Brain pericyte (primary cell): ENCODE results near the gene NT5M.
"Not testable (repeated sequence)": the region's sequence is repeated elsewhere in the genome, so short reads cannot be mapped to it uniquely, and the experiment has no call there.

ENCODE experiments used
- DNase-seq: peaks from one replicate; pipeline ENCODE4 v3.0.0-alpha.2; 2012; ENCODE audit warnings: low read depth, low spot score

NT5M gene

DNA sequence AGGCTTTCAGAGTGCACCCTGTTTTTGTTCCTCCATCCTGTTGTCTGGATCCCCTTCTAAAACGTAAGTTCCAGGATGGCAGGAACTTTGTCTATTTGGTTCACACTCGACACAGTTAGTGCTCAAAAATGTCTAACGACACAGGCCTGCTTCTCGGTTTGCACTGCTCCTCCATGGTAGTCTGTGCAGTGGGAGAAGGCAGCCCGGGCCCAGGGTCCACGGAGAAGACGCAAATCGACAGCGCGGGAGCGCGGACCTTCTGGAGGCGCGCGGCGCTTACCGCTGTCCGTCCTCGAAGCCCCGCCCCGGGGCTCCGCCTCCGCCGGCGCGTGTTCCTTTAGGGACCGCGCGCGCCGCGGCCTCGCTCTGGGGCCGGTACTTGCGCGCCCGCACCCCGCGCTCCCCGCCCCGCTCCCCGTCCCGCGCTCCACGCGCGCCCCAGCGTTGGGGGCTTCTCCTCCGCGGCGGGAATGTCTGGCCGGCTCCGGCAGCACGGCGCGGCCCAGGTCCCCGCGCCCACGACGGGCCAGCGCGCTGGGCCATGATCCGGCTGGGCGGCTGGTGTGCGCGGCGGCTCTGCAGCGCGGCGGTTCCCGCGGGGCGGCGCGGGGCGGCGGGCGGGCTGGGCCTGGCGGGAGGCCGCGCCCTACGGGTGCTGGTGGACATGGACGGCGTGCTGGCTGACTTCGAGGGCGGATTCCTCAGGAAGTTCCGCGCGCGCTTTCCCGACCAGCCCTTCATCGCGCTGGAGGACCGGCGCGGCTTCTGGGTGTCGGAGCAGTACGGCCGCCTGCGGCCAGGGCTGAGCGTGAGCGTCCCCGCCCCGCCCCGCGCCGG, at the start of gene NT5M:
Gene NT5M (plus strand): TSS at position 364 of the 837 bp plus-strand sequence. CDS start 178 bp downstream, at position 542.
- DNase-seq: no peak

DNA sequence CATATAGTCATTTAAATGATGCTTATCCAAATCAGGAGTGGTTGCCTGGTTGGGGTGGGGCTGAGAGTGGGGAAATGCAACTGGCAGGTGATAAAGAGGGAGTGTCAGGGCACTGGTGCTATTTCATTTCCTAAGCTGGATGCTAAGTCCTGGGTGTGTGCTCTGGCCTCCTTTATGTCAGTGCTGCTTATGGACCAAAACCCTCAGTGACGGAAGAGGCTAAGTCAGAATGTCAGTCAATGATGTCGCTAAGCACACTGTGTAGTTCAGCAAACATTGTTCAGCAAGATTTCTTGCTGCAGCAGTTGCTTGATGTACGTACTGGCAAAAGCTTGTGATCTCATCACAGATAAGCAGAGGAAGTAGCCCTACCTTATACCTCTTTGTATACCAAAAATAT, 49.8 kb upstream of the NT5M start:
- DNase-seq: no peak

DNA sequence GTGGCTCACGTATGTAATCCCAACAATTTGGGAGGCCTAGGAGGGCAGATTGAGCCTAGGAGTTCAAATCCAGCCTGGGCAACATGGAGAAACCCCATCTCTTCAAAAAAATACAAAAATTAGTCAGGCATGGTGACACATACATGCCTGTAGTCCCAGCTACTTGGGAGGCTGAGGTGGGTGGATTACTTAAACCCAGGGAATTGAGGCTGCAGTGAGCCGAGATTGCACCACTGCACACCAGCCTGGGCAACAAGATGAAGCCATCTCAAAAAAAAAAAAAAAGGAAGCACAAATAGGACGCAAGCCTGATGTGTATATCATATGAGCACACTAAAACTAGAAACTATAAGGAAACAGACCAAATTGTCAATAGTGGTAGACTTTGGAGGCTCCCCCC, 49.1 kb upstream of the NT5M start:
- DNase-seq: no peak

DNA sequence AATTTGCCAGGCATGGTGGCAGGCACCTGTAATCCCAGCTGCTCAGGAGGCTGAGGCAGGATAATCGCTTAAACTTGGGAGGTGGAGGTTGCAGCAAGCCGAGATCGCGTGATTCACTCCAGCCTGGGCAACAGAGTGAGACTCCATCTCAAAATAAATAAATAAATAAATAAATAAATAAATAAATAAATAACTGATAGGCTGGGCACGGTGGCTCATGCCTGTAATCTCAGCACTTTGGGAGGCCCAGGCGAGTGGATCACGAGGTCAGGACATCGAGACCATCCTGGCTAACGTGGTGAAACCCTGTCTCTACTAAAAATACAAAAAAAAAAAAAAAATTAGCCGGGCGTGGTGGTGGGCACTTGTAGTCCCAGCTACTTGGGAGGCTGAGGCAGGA, 47.5 kb upstream of the NT5M start:
- not testable (repeated sequence) for DNase-seq

DNA sequence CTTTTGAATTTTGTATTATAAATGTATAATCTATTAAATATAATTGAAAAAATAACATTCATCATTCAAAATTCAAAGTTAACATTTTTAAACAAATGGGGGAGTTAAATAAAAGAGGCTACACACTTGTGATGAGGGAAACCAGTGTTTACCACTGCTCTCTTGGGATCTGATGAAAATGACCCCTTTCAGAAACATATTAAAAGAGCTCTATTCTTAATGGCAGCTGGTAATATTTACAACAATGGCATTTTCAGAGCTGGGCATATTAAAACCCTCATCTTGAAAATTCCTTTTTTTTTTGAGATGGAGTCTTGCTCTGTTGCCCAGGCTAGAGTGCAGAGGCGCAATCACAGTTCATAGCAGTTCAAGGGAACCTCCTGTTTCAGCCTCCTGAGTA, 46.9 kb upstream of the NT5M start:
- no peak for DNase-seq

DNA sequence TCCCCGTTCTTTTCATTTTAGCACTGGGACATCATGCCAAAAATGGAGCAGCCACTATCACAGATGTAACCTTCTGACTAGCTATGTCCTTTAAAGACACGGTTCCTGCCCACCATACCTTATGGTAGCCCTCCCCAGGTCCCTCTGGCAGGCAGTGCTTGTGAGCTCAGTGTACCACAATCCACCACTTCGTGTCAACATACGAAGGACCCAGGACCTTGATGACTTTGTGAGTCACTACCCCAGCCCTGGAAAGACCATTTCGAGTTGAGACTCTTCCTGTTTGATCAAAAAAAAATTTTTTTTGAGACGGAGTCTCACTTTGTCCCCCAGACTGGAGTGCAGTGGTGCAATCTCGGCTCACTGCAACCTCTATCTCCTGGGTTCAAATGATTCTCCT, 45.2 kb upstream of the NT5M start:
- DNase-seq: no peak

DNA sequence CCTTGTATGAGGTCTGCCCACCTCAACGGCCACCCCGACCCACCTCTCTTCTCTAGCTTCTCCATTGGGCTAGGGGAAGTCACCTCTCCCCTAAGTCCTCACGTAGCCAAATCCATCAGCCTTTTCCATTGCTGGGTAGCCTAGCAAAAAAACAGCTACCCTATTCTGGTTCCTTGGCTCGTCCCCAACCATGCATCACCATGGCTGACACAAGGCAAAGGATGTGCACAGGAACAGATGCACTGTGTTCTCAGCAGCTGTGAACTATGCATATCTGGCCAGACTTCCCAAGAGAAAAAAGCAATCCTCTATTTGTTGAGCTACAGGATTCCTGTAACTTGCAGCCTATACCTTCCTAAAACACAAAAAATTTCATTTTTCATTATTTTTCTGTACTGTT, 44.2 kb upstream of the NT5M start:
- DNase-seq: no peak

DNA sequence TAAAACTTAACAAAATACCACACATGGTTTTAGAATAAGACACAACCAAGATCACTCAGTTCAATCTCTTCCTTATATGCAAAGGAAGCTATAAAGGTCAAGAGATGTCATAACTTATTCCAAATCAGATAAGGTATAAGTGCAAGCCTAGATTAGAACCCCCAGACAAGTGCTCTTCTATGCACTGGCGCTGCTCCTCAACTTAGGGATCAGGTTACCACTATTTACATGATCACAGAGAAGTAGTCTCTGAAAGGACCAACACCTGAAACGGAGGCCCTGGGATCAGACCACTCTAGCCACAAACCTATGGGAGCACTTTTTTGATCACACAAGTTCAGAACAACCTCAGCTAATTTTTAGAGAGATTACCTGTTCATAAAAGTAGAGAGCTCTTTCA, 38.7 kb upstream of the NT5M start:
- no peak for DNase-seq

DNA sequence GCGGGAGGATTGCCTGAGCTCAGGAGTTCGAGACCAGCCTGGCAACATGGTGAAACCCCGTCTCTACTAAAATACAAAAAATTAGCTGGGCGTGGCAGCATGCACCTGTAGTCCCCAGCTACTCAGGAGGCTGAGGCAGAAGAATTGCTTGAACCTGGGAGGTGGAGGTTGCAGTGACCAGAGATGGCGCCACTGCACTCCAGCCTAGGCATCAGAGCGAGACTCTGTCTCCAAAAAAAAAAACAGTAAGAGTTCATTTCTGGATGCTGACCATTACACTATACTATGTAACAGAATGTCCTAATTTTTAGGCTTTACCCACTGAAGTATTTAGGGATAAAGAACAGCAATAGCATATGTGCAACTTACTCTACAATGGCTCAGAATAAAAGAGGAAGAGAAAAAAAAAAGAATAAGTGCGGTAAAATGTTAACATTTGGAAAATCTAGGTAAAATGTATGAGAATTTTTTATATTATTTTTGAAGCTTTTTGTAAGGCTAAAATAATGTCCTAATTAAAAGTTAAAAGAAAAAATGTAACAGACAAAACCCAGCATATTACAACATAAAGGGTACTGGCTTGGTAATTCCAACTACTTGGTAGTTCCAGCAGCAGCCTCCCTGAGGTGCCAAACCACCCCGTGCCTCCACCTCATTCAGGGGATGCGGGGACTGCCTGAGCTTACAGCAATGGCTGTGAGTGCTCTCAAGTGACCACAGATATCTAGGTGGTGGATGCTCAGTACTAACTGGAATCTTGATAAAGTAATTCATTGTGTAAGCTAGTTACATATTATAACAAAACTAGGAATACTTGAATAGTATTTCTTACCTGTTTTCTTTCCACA, 33.0 kb upstream of the NT5M start:
- no peak for DNase-seq

DNA sequence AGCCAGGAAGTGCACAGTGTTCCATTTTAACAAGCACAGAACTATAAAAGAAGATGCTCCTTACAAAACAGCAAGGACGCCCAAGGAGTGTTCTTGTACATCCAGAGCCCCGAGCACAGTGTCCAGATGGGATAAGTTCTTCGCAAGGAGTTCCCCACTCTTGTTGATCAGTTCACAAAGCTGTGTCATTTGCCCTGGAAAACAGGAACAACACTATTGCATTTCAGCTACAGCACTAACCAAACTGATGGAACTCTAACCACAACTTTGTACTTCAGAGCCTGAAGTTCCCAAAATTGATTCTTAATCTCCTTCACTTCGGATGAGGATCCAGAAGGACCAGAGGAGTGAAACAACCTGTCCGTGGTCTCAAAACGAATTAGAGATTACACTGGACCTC, 27.2 kb upstream of the NT5M start:
- DNase-seq: no peak

DNA sequence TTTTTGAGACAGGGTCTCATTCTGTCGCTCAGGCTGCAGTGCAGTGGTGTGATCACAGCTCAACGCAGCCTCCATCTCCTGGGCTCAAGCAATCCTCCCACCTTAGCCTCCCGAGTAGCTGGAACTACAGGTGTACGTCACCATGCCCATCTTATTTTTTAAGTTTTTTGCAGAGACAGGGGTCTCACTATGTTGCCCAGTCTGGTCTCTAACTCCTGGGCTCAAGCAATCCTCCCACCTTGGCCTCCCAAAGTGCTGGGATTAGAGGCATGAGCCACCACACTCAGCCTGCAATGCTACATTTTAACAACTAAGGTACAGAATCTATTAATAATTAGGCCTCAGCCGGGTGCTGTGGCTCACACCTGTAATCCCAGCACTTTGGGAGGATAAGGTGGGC, 25.7 kb upstream of the NT5M start:
- not testable (repeated sequence) for DNase-seq

DNA sequence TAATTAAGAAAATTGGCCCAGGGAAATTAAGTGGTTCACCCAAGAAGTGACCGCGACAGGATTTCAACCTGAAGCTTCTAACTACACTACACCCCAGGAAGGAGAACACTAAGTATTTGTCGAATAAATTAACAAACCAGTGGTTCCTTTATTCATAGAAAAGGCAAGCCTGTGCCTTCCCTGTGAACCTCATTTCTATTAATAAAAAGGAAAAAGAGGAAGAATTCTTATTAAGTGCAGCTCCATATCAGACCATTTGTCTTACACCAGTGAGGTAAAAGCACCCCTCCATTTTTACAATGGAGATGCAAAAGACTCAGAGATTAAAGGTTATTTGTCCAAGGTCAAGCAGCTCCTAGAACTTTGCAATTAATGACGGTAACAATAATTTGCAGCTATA, 23.9 kb upstream of the NT5M start:
- no peak for DNase-seq

DNA sequence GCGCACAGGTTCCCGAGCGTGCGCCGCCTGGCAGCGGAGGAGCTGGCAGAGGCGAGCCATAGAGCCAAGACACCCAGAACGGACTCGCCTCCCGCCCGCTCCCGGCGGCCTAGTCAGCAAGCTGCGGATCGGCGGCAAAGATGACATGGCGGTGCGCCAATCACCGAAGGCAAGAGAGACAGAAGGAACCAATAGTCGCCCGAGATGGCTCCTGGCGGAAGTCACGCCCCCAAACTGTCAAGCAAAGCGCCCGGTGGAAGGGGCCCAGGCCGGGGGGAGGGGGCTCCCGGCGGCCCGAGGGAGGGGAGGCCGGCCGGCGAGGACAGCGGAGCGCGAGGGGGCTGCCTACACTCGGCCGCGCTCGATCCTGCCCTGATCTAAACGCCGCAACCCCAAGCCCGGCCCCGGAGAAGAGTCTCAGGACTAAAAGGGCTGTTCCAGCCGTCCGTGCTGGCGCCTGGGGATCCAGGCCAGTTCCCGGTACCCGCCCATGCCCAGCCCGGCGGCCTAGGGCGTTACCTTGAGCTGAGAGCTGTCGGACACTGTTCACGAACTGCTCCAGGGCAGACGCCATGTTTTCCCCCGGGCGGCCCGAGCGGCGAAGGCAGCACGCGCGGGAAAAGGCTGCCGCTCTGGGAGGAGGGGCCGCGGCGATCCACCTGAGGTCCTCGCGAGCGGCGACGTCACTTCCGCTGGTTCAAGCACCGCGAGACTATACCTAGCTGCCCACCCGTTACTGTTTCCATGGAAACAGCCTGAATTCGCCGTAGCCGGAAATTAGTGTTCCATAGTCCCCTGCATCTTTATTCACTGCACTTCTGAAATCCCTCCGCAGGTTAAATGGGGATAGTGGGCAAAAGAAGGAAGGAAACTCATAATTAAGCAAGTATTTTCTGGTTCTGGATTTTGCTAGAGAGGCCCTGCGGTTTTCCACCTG, 22.3 kb upstream of the NT5M start, which contains the start of gene COPS3:
Gene COPS3 (minus strand): TSS at position 634 of the 937 bp plus-strand sequence. CDS start 60 bp downstream, at position 574.
- DNase-seq: peak; percentile 95

DNA sequence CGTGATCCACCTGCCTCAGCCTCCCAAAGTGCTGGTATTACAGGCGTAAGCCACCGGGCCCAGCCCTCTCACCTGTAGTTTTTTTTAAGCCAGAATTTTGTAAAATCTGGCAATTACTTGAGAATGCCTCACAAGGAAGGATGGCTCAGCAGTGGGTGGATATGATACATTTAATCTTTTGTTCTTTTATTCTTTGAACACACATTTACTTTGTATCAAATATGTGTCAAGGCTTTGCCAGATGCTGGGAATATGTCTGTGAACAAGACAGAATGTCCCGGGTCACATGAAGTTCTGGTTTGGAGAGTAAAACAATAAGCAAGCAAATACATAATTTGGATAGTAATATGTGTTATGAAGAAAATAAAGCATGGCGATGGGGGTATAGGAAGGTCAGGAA, 17.2 kb upstream of the NT5M start:
- DNase-seq: no peak

DNA sequence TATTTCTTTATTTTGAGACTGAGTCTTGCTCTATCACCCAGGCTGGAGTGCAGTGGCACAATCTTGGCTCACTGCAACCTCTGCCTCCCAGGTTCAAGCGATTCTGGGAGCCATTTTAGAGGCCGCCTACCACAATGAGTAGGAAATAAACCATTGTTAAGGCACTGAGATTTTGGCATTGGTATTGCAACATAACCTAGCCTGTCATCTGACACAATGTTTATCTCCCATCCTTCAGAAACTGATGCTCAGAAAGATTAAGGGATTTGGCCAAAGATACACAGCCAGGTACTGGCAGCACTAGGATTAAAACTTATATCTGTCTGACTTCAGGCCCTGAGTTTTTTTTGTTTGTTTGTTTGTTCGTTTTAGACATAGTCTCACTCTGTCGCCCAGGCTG, 14.1 kb upstream of the NT5M start:
- DNase-seq: no peak

DNA sequence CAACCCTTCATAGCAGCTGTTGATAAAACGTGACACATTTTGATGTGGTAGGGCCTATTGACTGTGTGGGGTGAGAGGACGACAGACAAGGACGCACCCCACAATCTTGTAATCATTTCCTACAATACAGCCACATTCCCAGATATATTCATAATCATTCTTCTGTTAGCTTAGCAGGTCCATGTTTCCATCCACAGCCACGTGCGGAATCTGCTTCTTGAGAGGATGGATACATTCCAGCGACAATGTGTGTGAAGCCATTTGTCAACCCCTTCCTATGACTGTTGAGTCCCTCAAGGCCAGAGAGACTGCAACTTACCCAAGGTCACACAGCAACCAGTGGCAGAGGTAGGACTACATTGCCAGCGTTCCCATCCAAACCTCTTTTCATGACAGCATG, 13.5 kb upstream of the NT5M start:
- DNase-seq: no peak

DNA sequence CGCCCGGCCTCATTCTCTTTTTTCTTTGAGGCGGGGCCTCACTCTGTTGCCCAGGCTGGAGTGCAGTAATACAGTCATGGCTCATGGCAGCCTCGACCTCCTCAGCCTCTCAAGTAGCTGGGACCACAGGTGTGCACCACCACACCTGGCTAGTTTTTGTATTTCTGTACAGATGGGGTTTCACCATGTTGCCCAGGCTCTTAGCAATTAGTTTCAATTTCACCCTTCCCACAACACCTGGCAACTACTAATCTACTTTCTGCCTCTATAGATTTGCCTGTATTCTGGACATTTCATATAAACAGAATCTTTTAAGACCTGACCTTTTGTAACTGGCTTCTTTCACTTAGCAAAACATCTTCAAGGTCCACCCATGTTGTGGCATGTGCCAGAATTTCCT, 8.0 kb upstream of the NT5M start:
- DNase-seq: no peak

DNA sequence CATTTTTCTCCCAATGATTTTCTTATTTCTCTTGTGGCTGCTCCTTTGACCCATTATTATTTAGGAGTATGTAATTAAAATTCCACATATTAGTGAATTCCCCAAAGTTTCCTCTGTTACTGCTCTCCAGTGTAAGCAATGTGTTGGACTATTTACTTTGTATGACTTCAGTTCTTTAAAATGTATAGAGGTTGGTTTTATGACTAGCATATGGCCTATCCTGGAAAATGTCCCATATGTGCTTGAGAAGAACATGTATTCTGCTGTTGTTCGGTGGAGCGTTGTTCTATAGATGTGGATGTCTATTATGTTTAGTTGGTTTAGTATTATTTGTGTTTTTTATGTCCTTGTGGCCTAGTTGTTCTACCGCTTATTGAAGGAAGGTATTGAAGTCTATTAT, 6.0 kb upstream of the NT5M start:
- DNase-seq: no peak

DNA sequence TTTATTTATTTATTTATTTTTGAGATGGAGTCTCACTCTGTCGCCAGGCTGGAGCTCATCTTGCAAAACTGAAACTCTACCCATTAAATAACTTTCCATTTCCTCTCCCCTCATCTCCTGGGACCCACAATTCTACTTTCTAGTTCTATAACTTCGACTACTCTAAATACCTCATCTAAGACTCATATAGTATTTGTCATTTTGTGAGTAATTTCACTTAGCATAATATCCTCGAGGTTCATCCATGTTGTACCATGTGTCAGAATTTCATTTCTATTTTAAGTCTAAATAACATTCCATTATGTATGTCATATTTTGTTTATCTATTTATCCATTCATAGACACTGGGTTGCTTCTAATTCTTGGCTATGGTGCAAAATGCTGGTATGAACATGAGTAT, 5.1 kb upstream of the NT5M start:
- DNase-seq: no peak

DNA sequence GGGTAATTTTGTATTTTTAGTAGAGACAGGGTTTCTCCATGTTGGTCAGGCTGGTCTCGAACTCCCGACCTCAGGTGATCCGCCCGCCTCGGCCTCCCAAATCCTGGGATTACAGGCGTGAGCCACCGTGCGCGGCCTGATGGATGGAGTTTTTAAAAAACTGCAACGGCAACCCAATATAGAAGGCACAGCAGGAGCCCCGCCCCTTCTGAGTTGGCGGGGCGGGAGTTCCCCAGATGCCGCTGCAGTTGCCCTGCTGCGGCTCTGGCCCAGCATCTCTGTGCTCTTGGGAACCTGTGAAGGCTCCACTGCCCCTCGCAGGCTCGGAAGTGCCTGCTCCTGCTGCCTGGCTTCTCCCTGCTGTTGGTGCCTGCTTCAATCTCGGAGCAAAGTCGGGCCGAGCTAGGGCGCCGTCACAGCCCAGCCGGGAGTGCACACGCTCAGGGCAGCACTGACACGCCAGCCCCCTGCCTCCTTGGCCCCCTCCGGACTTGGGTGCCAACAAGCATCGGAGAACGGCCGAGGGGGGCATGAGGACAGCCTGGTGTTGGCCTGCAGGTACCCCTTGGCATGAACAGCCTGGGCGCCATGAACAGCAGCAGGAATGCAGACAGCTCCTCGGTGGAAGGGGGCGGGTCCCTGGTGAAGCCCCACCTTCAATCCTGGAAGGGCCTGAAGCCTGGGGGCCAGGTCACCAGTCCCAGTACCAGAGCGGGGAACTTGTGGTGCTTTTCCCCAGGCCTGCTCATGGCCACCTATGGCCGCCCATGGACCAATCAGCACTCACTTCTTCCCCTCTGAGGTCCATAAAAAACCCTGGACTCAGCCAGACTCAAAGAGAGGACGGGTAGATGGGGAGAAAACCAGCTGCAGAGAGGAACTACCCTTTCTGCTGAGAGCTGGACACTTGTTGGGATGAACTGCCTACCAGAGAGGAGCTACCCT, 2.3 kb upstream of the NT5M start:
- no peak for DNase-seq

DNA sequence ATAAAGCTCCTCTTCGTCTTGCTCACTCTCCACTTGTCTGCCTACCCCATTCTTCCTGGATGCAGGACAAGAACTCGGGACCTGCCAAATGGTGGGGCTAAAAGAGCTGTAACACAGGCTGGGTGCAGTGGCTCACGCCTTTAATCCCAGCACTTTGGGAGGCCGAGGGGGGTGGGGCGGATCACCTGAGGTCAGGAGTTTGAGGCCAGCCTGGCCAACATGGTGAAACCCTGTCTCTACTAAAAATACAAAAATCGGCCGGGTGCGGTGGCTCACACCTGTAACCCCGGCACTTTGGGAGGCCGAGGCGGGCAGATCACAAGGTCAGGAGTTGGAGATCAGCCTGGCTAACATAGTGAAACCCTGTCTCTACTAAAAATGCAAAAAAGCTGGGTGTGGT, 1.5 kb upstream of the NT5M start:
- not testable (repeated sequence) for DNase-seq
